GM19372 (cell line): Measurements from ENCODE around the gene COL15A1.

Source experiments
- ATAC-seq: cut with Tn5 transposase; IDR thresholded peaks from one replicate; pipeline ENCODE4 v1.9.1; 2021; ENCODE audit warnings: mild to moderate bottlenecking, low read depth, moderate library complexity; ENCODE audit not compliant: unreplicated experiment

Gene COL15A1

GRCh38 chr9:99026271-99026955 lies 82.7 kb downstream of the COL15A1 start:
- ATAC-seq, result no peak

- ATAC-seq, result no peak
Observed at GRCh38 chr9:99026956-99027298, 83.2 kb downstream of the COL15A1 start.

GRCh38 chr9:99027443-99027842 lies 83.7 kb downstream of the COL15A1 start:
- no peak for ATAC-seq

- no peak for ATAC-seq
Observed at GRCh38 chr9:99029083-99029645, 85.5 kb downstream of the COL15A1 start.

GRCh38 chr9:99030092-99030511 lies 86.4 kb downstream of the COL15A1 start:
- ATAC-seq, result no peak

- ATAC-seq, result no peak
Observed at GRCh38 chr9:99030610-99031109, 87.0 kb downstream of the COL15A1 start.

- no peak for ATAC-seq
Observed at GRCh38 chr9:99031319-99031718, 87.6 kb downstream of the COL15A1 start.

GRCh38 chr9:99031994-99032393 lies 88.3 kb downstream of the COL15A1 start:
- ATAC-seq, result no peak

- ATAC-seq, result no peak
Observed at GRCh38 chr9:99034149-99034548, 90.4 kb downstream of the COL15A1 start.

GRCh38 chr9:99035313-99035712 lies 91.6 kb downstream of the COL15A1 start:
- no peak for ATAC-seq

GRCh38 chr9:99037769-99038483 lies 94.2 kb downstream of the COL15A1 start:
- no peak for ATAC-seq

- ATAC-seq, result no peak
Observed at GRCh38 chr9:99038484-99038820, 94.7 kb downstream of the COL15A1 start.

GRCh38 chr9:99039505-99040182 lies 95.9 kb downstream of the COL15A1 start:
- ATAC-seq, result peak; percentile 56

- ATAC-seq, result no peak
Observed at GRCh38 chr9:99040251-99040900, 96.7 kb downstream of the COL15A1 start.

- no peak for ATAC-seq
Observed at GRCh38 chr9:99040911-99041582, 97.3 kb downstream of the COL15A1 start.

- no peak for ATAC-seq
Observed at GRCh38 chr9:99041618-99042017, 97.9 kb downstream of the COL15A1 start.

- no peak for ATAC-seq
Observed at GRCh38 chr9:99042620-99043019, 98.9 kb downstream of the COL15A1 start.

GRCh38 chr9:99044827-99045226 lies 101.1 kb downstream of the COL15A1 start:
- no peak for ATAC-seq

GRCh38 chr9:99046068-99046467 lies 102.4 kb downstream of the COL15A1 start:
- no peak for ATAC-seq

- no peak for ATAC-seq
Observed at GRCh38 chr9:99046542-99047071, 102.9 kb downstream of the COL15A1 start.
